NB4 (cell line): Measurements from ENCODE around the gene ZNF500.

Experiments
- DNase-seq: peaks from one replicate; pipeline ENCODE4 v3.0.0; 2010; ENCODE audit warnings: low read depth
- H3K4me3 ChIP-seq: one replicate; pipeline ENCODE4 v1.5.1; 2011; ENCODE audit warnings: mild to moderate bottlenecking, low read depth, low read length, moderate library complexity
- MAX ChIP-seq: IDR thresholded peaks from 2 replicates; pipeline ENCODE4 v1.6.1; 2011; ENCODE audit warnings: low read depth, low read length
- MYC ChIP-seq: IDR thresholded peaks from 2 replicates; pipeline ENCODE4 v1.6.1; 2011; ENCODE audit warnings: low read depth, low read length
- POLR2A ChIP-seq: IDR thresholded peaks from 2 replicates; pipeline ENCODE4 v1.6.1; 2011; ENCODE audit warnings: mild to moderate bottlenecking; ENCODE audit not compliant: insufficient read length; ENCODE audit errors: extremely low read depth
- TF ChIP-seq, protein P1 (sequence below): IDR thresholded peaks from one replicate; pipeline ENCODE4 v1.5.1; 2012; ENCODE audit warnings: low read depth, low read length

Gene ZNF500

DNA sequence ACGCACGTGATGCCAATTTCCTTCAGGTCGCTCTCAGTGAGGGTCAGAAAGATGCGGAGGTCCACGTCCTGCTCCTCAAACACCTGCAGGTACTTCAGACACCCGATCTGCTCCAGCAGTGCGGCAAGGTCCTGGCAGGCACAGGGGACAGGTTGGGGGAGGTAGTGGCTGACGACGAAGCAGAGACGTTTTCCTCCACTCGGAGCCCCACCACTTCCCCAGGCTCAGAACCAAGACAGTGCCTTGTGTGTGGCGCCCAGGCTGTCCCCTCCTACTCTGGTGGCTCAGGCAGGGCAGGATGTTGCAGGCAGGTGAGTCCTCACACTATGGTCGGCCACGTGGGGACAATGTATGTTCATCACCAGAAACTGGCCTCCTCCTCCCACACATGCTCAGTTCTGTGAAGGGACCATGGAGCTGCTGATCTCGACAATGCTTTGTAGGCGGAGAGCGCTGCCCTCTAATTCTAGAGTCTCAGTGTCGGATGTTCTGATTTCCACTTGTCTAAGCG is 67.9 kb downstream of the ZNF500 start:
- peak; percentile 7 for DNase-seq
- H3K4me3 ChIP-seq, result no peak overlapping the region
- TF ChIP-seq, protein P1, sequence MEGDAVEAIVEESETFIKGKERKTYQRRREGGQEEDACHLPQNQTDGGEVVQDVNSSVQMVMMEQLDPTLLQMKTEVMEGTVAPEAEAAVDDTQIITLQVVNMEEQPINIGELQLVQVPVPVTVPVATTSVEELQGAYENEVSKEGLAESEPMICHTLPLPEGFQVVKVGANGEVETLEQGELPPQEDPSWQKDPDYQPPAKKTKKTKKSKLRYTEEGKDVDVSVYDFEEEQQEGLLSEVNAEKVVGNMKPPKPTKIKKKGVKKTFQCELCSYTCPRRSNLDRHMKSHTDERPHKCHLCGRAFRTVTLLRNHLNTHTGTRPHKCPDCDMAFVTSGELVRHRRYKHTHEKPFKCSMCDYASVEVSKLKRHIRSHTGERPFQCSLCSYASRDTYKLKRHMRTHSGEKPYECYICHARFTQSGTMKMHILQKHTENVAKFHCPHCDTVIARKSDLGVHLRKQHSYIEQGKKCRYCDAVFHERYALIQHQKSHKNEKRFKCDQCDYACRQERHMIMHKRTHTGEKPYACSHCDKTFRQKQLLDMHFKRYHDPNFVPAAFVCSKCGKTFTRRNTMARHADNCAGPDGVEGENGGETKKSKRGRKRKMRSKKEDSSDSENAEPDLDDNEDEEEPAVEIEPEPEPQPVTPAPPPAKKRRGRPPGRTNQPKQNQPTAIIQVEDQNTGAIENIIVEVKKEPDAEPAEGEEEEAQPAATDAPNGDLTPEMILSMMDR, result no peak
- no peak for TF ChIP-seq MYC
- no peak for TF ChIP-seq MAX
- no peak for TF ChIP-seq POLR2A

- no peak for TF ChIP-seq POLR2A
- TF ChIP-seq MAX, result no peak
- TF ChIP-seq MYC, result no peak
- TF ChIP-seq, protein P1, result no peak
- no peak for DNase-seq
- no peak overlapping the region for H3K4me3 ChIP-seq
Measured at GRCh38 chr16:4698321-4699045, 68.5 kb downstream of the ZNF500 start.
